Lower leg skin (tissue), 3 donors: ENCODE measurements around the gene IFNK.

Experiments
- POLR2A ChIP-seq, 2 donors: fragments of 450-650 bp; IDR thresholded peaks; one replicate each; pipeline ENCODE4 v1.6.1; 2016 to 2017; ENCODE audit warnings: antibody characterized with exemption in 2 of 2, mild to moderate bottlenecking in 1 of 2, moderate library complexity in 1 of 2
- TF ChIP-seq, protein P1 (sequence below), 3 donors: fragments of 450-650 bp; IDR thresholded peaks; one replicate each; pipeline ENCODE4 v1.5.1; 2016; ENCODE audit warnings: antibody characterized with exemption in 3 of 3, mild to moderate bottlenecking in 3 of 3, moderate library complexity in 2 of 3

- TF ChIP-seq, protein P1, sequence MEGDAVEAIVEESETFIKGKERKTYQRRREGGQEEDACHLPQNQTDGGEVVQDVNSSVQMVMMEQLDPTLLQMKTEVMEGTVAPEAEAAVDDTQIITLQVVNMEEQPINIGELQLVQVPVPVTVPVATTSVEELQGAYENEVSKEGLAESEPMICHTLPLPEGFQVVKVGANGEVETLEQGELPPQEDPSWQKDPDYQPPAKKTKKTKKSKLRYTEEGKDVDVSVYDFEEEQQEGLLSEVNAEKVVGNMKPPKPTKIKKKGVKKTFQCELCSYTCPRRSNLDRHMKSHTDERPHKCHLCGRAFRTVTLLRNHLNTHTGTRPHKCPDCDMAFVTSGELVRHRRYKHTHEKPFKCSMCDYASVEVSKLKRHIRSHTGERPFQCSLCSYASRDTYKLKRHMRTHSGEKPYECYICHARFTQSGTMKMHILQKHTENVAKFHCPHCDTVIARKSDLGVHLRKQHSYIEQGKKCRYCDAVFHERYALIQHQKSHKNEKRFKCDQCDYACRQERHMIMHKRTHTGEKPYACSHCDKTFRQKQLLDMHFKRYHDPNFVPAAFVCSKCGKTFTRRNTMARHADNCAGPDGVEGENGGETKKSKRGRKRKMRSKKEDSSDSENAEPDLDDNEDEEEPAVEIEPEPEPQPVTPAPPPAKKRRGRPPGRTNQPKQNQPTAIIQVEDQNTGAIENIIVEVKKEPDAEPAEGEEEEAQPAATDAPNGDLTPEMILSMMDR (IDR thresholded peaks at IDR 0.05) = no peak
- no peak for TF ChIP-seq POLR2A (IDR thresholded peaks at IDR 0.05)
These were observed at the start of gene IFNK for GRCh38 chr9:27524236-27524635.
